C4-2B (cell line): Measurements from ENCODE around the gene SERINC5.

Source experiments
- H3K27ac ChIP-seq: fragments of 450-650 bp; 2 replicates; pipeline ENCODE4 v1.5.1; 2017
- ZFX ChIP-seq: fragments of 450-650 bp; IDR thresholded peaks from 2 replicates; pipeline ENCODE4 v1.6.1; 2017
- TF ChIP-seq, protein P1 (sequence below): fragments of 450-650 bp; conservative IDR thresholded peaks from 2 replicates; pipeline ENCODE4 v1.5.1; 2017; ENCODE audit warnings: mild to moderate bottlenecking

The SERINC5 gene

DNA sequence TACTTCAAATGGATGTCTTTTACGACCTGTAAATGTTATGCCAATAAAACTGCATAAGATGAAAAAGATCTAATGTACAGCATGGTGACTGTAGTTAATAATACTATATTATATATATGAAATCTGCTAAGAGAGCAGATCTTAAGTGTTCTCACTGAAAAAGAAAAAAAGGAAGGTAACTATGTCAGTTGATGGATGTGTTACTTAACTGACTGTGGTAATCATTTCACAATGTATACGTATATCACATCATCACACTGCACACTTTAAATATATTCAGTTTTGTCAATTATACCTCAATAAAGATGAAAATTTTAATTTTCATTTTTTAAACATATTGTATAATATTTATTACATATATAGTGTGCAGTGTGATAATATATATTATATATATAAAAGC is 188.8 kb downstream of the SERINC5 start:
- TF ChIP-seq, protein P1, sequence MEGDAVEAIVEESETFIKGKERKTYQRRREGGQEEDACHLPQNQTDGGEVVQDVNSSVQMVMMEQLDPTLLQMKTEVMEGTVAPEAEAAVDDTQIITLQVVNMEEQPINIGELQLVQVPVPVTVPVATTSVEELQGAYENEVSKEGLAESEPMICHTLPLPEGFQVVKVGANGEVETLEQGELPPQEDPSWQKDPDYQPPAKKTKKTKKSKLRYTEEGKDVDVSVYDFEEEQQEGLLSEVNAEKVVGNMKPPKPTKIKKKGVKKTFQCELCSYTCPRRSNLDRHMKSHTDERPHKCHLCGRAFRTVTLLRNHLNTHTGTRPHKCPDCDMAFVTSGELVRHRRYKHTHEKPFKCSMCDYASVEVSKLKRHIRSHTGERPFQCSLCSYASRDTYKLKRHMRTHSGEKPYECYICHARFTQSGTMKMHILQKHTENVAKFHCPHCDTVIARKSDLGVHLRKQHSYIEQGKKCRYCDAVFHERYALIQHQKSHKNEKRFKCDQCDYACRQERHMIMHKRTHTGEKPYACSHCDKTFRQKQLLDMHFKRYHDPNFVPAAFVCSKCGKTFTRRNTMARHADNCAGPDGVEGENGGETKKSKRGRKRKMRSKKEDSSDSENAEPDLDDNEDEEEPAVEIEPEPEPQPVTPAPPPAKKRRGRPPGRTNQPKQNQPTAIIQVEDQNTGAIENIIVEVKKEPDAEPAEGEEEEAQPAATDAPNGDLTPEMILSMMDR: no peak
- TF ChIP-seq ZFX: no peak
- no peak overlapping the region for H3K27ac ChIP-seq

DNA sequence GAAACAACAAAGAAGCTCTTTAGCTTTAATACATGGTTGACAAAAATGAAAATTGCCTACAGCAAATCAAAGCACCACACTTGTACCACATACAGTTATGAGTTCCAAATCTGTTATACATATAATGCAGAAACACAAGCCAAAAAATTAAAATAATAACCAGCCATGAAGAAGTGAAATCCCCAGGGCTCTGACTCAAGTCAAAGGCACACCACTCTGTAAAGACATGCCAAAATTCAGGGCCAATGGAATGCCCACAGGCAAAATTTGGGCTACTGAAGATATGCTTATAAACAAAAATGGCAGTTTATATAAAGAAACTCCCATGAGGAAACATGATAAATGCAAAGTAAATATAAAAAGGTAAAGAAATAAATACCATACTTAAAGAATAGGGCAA is 191.7 kb downstream of the SERINC5 start:
- no peak for TF ChIP-seq ZFX
- TF ChIP-seq, protein P1: no peak

More for the DNA sequence above, 191.7 kb downstream of the SERINC5 start:
- H3K27ac ChIP-seq: no peak overlapping the region
